ENCODE results near the gene INPP5D.

INPP5D gene

DNA sequence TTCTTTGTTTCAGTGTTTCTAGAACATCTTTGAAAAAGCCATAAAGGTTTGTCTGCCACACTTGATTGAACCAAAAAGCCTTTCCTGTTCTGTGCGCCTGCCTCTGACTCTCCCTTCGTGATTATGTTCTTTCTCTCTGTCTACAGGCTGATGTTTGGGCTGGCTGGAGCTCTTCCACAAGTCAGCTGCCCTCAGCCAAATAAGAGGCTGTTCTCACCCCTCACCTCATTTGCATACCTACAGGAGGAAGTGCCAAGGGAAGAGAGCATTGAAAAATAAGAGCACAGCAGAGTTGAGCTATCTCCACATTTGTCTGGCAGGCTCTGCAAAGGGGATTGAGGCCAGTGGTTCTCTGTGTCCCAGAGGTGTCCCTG lies 15.8 kb downstream of the INPP5D start:
- no peaks in the 10 kb centered on the region for H3K27me3 ChIP-seq (replicated peaks; ENCODE audit: control insufficient read depth, insufficient read depth, low read length)
- no peak for TF ChIP-seq CTCF (IDR thresholded peaks at IDR 0.05; ENCODE audit: insufficient read depth, low read length, poor library complexity, severe bottlenecking)
- H3K4me3 ChIP-seq (replicated peaks; ENCODE audit: low read depth, low read length): no peak overlapping the region; the same call in 1 of the 2 replicates
- H3K36me3 ChIP-seq (ENCODE audit: control insufficient read depth, insufficient read depth, low read length): peaks cover 20% of the 10 kb centered on the region
- DNase-seq (ENCODE audit: extremely low read depth, insufficient read length): peak; percentile 61

DNA sequence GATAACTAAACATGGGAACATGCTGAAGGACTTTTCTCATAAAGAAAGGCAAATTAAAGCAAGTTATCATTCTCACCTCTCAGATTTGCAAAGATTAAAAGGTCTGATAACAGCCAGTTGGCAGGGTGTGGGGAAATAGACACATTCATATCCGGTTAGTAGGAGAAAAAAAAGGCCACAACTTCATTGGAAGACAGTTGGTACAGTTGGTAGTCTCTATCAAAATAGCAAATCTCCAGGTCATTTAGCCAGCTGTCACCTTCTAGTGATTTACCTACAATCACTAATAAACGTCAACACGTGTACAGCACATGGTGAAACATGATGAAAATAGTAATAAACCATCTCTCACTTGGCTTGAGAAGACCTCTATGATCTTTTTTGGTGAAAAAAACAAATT lies 16.6 kb downstream of the INPP5D start:
- Histone ChIP-seq H3K36me3 (ENCODE audit: control insufficient read depth, insufficient read depth, low read length) (peaks cover 23% of the 10 kb centered on the region), H3K4me3 (replicated peaks; ENCODE audit: low read depth, low read length) (no peak overlapping the region), H3K27me3 (replicated peaks; ENCODE audit: control insufficient read depth, insufficient read depth, low read length) (no peaks in the 10 kb centered on the region)
- no peak for TF ChIP-seq CTCF (IDR thresholded peaks at IDR 0.05; ENCODE audit: insufficient read depth, low read length, poor library complexity, severe bottlenecking)
- no peak for DNase-seq (ENCODE audit: extremely low read depth, insufficient read length)

DNA sequence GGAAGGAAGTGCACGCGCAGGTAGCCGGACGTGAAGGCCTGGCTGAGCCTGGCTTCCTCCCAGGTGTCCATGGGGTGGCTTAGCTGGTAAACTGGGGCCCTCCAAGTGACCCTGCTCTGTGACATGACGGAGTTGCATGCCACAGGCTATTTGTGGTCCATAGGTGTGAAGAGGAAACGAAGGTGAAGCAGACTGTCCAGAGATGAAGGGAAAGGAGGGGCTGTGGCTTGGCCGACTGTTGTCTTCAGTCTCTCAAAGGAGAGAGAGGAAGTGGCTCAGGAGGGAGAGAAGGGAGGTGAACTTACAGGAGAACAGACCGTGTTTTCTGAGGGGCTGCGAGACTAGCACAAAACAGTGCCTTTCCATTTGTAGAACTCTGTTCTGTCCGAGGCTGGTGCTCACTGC lies 19.3 kb downstream of the INPP5D start:
- no peak overlapping the region for H3K4me3 ChIP-seq (replicated peaks; ENCODE audit: low read depth, low read length)
- TF ChIP-seq CTCF (IDR thresholded peaks at IDR 0.05; ENCODE audit: insufficient read depth, low read length, poor library complexity, severe bottlenecking): no peak

DNA sequence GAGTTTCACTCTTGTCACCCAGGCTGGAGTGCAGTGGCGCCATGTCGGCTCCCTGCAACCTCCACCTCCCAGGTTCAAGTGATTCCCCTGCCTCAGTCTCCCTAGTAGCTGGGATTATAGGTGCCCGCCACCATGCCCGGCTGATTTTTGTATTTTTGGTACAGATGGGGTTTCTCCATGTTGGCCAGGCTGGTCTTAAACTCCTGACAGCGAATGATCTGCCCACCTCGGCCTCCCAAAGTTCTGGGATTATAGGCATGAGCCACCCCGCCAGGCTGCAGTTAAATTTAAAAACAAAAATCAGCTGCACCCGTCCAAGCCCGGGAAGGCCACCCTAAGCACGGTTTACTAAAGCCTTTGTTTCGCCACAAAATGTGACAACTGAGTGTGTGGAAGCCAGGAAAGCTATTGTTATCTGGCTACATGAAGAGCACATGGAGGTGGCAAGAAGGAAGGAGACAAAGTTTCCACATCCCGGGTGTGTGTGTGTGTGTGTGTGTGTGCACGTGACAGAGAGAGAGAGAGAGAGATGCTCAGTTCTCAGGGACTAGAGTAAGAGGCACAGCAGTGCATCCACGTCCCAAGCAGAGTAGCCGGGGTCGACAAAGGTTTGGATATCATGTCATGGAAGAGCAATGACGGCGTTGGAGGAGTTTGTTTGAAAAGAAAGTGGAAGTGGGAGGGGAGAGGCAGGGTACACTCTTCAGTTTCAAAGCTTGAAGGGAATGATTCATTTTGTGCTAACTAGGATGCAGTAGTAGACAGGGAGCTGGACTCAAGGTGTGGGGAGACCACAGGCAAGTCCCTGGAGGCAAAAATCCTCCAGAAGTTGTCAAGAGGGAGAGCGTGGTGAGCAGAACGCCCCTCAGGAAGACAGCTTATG lies 20.1 kb downstream of the INPP5D start:
- peak overlapping the region; percentile 11; the same call in 1 of the 2 replicates for H3K4me3 ChIP-seq (replicated peaks; ENCODE audit: low read depth, low read length)
- peaks cover 23% of the 10 kb centered on the region for H3K36me3 ChIP-seq (ENCODE audit: control insufficient read depth, insufficient read depth, low read length)
- no peaks in the 10 kb centered on the region for H3K27me3 ChIP-seq (replicated peaks; ENCODE audit: control insufficient read depth, insufficient read depth, low read length)
- TF ChIP-seq CTCF (IDR thresholded peaks at IDR 0.05; ENCODE audit: insufficient read depth, low read length, poor library complexity, severe bottlenecking): no peak
- DNase-seq (ENCODE audit: extremely low read depth, insufficient read length): no peak

More for the DNA sequence above, 19.3 kb downstream of the INPP5D start:
- DNase-seq (ENCODE audit: extremely low read depth, insufficient read length): peak; percentile 72
- Histone ChIP-seq H3K27me3 (replicated peaks; ENCODE audit: control insufficient read depth, insufficient read depth, low read length) (no peaks in the 10 kb centered on the region), H3K36me3 (ENCODE audit: control insufficient read depth, insufficient read depth, low read length) (peaks cover 23% of the 10 kb centered on the region)

GRCh38 chr2:233080836-233081229 lies 20.7 kb downstream of the INPP5D start:
- no peak for TF ChIP-seq CTCF (IDR thresholded peaks at IDR 0.05; ENCODE audit: insufficient read depth, low read length, poor library complexity, severe bottlenecking)
- H3K36me3 ChIP-seq (ENCODE audit: control insufficient read depth, insufficient read depth, low read length): peaks cover 23% of the 10 kb centered on the region
- no peak for DNase-seq (ENCODE audit: extremely low read depth, insufficient read length)
- no peak overlapping the region; the same call in 1 of the 2 replicates for H3K4me3 ChIP-seq (replicated peaks; ENCODE audit: low read depth, low read length)
- H3K27me3 ChIP-seq (replicated peaks; ENCODE audit: control insufficient read depth, insufficient read depth, low read length): no peaks in the 10 kb centered on the region
